Posterior cingulate gyrus (tissue), 11 donors: Measurements from ENCODE around the gene NDUFAF3.

ENCODE experiments used
- DNase-seq, 10 donors: peaks; one replicate each; pipeline versions ENCODE4 v3.0.0 to v3.0.0-alpha.2; 2020 to 2021; ENCODE audit warnings: mixed read lengths in 3 of 10
- intact Hi-C: fragments of 100-400 bp; cut with DNase I; formaldehyde crosslinking; loops from one replicate; pipeline ENCODE4 v1.15.1; 2023

NDUFAF3 gene

DNA sequence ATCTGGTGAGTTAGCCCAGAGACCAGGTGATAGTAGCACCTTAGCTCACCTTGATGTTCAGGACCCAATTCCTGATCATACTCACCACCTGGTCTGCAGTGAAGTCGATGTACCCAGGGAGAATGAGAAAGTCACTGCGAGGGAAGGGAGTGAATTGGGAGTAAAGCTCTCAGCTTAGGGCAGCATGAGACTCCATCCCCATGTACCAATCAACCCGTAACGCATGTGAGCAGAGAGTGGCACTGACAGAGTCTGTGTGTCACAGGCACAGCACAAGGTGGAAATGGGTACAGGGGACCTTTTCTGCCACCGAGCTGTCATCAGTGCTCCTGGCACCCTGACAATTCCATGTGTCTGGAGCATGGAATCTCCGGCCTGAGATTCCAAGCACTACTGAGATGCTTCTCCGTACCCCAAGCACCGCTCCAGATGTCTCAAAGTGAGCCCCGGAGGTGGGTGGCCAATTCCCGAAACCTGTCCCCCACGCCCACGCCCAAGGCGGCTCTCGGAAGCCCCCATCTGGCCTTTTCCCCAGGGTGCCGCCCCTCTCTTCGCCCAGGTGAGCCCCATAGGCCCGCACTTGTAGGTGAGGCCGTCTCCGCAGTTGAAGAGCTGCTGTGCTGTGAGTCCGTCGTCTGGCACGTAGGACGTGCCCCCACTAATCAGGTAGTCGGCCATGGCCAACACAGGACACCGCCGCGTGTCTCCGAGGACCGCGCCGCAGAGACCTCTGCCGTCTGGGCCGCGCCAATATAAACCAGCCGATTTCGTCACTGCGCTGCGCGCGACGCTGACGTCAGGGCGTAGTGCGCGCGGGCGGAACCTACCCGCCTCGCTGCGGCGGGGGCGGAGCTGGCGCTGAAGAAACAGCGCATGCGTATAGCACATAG is 7.0 kb downstream of the NDUFAF3 start, which contains the start of gene IMPDH2:
Gene IMPDH2, minus strand, starts transcription at position 726 of the 890 bp plus-strand sequence. Its CDS starts 48 bp downstream, at position 678.
- peak; percentile 91 to 99 (median 94) for DNase-seq
- intact Hi-C loops, result loop anchor here (10.0 kb wide), 1 partner anchor 66 kb away; the partner anchor contains the start of gene QRICH1

DNA sequence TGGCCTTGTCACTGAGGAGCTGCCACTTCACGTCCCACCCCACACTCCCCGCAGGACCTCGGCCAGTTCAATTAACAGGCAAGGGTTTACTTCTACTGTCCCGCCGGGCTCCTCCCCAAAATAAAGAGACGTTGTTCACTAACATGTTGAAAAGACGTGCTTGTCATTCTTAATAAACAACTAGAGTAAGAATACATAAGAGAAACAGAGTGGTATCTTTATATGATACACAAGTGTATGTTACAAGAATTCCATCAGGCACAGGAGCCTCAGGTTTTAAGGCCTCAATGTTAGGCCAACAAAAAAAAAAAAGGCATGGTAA is 7.6 kb downstream of the NDUFAF3 start:
- no peak for DNase-seq
- intact Hi-C loops, result loop anchor here (10.0 kb wide), 1 partner anchor 65 kb away; the partner anchor contains the start of gene QRICH1

DNA sequence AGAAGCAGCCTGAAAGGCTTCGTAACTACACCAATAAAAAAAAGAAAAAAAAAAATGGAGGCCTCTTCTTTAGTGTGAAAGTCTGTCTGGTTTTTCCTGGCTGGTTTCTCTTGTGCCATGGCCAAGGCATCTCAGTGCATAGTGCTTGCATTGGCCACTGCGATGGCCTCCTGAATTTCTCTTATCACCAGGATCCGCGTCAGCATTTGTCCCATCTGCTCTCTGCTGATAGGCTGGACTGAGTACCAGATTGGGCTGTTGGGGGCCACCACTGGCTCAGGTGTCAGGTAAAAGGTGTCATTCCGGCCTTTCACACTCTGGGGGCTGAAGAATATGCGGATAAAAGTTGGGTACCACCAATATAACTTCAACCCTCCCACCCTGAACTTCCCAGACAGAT is 8.4 kb downstream of the NDUFAF3 start:
- peak in 1 of 10 donors; percentile 28 for DNase-seq
- intact Hi-C loops, result no loop called here

DNA sequence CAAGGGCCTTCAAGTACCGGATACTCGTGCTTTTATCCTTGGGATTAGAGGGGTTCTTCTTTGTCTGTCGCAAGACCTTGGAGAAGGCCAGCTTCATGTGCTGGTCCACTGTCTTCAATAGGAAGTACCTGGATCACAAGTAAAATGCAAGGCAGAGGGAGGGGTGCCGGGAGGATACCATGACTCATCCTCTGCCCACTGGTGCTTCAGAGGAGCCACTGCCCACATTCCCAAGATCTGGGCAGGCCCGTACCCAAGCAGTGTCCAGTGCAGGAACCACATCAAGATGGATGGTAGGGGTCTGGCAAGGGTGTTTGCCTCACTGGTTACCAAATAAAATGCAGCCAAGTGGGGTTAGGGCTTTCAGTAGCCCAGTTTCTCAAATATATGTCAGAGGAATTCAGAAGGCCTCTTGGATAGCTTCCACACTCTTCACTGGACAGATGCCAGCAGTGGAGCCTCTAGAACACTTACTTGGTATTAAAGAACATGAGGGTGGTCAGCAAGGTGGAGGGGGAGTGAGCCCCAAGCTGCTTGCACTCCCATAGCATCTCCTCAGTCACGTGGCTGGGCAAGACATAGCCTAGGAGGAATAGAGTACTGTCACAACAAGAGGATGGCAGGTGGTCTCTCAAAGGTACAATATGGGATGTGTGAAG is 10.9 kb downstream of the NDUFAF3 start:
- DNase-seq, result peak in 2 of 10 donors; percentile 54 to 74
- intact Hi-C loops, result no loop called here

DNA sequence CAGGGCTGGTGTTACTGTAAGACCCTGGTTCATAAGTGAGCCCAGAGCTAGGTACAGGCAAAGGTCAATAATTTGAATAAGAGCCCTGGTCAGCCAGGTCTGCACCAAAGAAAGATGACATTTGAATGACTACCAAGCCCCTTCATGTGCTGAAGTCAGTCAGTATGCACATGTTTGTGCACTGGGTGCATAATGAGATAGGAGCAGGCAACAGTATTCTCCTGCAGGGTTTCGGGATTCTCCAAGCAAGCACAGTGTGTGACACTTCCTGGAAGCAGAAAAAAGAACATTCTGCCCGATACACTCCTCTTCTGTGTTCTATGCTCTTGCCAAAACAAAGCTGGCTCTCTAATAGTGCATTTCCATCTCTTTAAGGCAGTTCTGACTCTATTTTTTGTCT is 12.7 kb downstream of the NDUFAF3 start:
- intact Hi-C loops, result no loop called here
- peak in 1 of 10 donors; percentile 12 for DNase-seq

DNA sequence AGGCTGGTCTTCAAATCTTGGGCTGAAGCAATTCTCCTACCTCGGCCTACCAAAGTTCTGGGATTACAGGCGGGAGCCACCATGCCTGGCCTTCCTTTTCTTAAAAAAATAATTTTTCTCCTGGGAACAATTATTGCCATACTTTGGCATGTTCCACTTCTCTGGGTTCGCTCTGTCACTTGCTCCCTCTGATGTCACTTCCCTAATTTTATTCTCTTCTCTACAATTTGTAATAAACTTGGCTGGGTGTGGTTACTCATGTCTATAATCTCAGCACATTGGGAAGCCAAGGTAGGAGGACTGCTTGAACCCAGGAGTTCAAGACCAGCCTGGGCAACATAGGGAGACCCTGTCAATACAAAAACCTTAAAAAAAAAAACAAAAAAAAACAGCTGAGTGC is 13.4 kb downstream of the NDUFAF3 start:
- peak in 1 of 10 donors; percentile 1 for DNase-seq
- intact Hi-C loops, result no loop called here

DNA sequence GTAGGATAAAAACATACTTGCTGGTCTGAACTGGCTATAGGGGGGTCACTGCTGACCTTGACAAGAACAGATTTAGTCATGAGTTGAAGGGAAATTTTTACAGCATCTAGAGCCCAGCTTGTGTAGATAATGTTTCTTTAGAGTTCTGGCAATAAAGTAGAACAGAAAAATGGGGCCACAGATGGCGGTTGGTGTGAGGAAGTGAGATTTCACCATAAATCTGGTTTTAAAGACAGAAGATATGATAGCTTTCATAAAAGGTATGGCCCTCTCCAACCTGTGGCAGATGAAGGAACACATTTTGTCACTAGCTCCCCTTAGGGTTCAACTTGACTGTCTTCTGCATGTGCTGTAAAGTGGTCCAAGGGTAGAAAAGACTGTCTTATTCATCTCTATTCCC is 31.6 kb downstream of the NDUFAF3 start:
- DNase-seq, result peak in 1 of 10 donors; percentile 11
- intact Hi-C loops, result no loop called here

DNA sequence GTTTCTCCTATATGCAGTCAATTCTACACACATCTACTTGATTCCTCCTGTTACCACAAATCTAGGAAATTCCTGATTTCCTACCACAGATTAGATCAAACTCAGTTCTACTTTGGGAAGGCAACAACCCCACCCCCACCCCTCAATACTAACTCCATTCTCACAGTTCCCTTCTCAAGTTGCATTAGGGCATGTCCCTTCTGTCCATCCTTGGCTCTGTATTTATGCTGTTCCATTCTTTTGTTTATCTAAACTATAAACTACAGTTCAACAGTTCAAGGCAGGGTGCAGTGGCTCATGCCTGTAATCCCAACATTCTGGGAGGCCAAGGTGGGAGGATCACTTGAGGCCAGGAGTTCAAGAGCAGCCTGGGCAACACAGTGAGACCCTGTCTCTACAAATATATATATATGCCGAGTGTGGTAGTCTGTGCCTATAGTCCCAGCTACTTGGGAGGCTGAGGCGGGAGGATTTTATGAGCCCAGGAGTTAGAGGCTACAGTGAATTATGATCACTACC is 32.5 kb downstream of the NDUFAF3 start:
- intact Hi-C loops, result no loop called here
- peak in 1 of 10 donors; percentile 1 for DNase-seq

DNA sequence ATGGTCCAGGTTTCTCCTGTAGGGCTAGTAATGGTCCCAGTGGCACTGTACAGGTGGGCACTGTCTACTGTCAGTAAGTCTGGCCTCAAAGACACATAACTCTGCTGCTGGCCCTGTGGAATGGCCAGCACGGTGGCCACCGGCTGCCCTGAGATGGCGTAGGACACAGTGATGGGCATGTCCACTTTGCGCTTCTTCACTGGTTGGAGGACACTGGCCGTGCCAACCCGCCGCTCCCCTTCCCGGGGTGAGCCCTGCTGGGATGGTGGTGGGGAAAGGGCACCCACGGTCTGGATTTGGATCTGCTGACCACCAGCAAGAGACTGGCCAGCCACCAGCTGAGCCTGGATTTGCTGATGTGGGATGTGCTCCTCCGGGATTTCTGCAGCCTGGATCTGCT is 35.3 kb downstream of the NDUFAF3 start:
- DNase-seq, result no peak
- intact Hi-C loops, result no loop called here

DNA sequence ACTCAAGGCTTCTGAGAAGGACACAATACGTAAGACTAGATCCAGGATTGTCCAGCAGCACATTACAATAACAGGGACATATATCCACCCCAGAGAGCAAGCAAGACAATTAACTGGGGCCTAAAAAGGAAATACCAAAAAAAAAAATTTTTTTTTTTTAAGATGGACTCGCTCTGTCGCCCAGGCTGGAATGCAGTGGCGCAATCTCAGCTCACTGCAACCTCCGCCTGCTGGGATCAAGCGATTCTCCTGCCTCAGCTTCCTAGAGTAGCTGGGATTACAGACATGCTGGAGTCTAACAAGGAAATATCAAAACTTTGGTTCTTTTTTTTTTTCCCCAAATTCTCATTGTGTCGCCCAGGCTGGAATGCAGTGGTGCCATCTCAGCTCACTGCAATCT is 36.1 kb downstream of the NDUFAF3 start:
- intact Hi-C loops, result no loop called here
- DNase-seq, result no peak
